Measurements from ENCODE around the gene WDR70. TPM values are rescaled to one million over a fixed set of nuclear protein-coding genes. Genes with fewer than 3 reads are reported as not detected.

WDR70 gene
- total RNA-seq, 1 experiment from 2014 or later: 25.0 TPM

DNA sequence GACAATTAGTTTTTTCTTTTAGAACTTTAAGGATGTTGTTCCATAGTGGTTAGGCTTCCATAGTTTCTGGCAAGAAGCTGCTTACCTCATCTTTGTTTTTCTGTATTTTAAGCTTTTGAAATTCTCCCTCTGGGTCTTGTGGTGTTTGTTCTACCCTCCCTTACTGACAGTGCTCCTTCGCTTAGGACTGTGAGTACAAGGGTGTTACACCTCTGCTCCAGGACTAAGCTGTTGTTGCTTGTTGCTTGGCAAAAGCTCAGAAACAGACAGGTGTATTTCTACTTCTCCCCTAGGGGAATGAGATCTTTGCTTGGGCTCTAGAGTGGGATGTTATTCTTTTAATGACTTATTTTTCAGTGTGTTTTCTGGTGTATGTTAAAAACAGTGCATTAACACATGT is 225.2 kb downstream of the WDR70 start:
- ChIA-PET CTCF (no interaction called here), POLR2A (ENCODE audit: unreplicated experiment) (interaction anchor here (0.7 kb wide), 1 partner anchor 41 kb away, joined by 3 read pairs; no protein-coding TSS in a partner anchor)
- DNase-seq (no peak), ATAC-seq (no peak)
- no TSS peak for BruUV-seq (replicated peaks)
- Histone ChIP-seq H3K4me2 (ENCODE audit: low read length) (no peak overlapping the region), H4K20me1 (ENCODE audit: low read length) (no peaks in the 10 kb centered on the region), H2AFZ (ENCODE audit: low read length) (no peak overlapping the region), H3K36me3 (ENCODE audit: low read depth, low read length) (0 out of 2 replicates have a peak, but pooled peaks cover 3% of the 10 kb centered on the region), H3K4me3 (ENCODE audit: low read length) (no peak overlapping the region), H3K79me2 (ENCODE audit: low read length) (no peaks in the 10 kb centered on the region), H3F3A (ENCODE audit: low read length, unreplicated experiment) (no peaks in the 10 kb centered on the region), H3K4me1 (ENCODE audit: insufficient read depth, low read length) (no peaks in the 10 kb centered on the region), H3K27ac (ENCODE audit: low read length) (no peak overlapping the region), H3K9ac (ENCODE audit: low read length) (no peak overlapping the region), H3K9me2 (replicated peaks; ENCODE audit: low read length) (no peaks in the 10 kb centered on the region), H3K27me3 (ENCODE audit: low read length) (no peaks in the 10 kb centered on the region), H3K9me3 (ENCODE audit: low read length) (no peaks in the 10 kb centered on the region)
- intact Hi-C loops (cut with micrococcal nuclease): no loop called here
- TF ChIP-seq, protein P1, sequence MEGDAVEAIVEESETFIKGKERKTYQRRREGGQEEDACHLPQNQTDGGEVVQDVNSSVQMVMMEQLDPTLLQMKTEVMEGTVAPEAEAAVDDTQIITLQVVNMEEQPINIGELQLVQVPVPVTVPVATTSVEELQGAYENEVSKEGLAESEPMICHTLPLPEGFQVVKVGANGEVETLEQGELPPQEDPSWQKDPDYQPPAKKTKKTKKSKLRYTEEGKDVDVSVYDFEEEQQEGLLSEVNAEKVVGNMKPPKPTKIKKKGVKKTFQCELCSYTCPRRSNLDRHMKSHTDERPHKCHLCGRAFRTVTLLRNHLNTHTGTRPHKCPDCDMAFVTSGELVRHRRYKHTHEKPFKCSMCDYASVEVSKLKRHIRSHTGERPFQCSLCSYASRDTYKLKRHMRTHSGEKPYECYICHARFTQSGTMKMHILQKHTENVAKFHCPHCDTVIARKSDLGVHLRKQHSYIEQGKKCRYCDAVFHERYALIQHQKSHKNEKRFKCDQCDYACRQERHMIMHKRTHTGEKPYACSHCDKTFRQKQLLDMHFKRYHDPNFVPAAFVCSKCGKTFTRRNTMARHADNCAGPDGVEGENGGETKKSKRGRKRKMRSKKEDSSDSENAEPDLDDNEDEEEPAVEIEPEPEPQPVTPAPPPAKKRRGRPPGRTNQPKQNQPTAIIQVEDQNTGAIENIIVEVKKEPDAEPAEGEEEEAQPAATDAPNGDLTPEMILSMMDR (conservative IDR thresholded peaks at IDR 0.05; ENCODE audit: low read depth, low read length): no peak
- no peak for TF ChIP-seq EZH2phosphoT487 (IDR thresholded peaks at IDR 0.05; ENCODE audit: borderline replicate concordance, low read length)
- TF ChIP-seq EZH2 (IDR thresholded peaks at IDR 0.05; ENCODE audit: low read length, unreplicated experiment): no peak

DNA sequence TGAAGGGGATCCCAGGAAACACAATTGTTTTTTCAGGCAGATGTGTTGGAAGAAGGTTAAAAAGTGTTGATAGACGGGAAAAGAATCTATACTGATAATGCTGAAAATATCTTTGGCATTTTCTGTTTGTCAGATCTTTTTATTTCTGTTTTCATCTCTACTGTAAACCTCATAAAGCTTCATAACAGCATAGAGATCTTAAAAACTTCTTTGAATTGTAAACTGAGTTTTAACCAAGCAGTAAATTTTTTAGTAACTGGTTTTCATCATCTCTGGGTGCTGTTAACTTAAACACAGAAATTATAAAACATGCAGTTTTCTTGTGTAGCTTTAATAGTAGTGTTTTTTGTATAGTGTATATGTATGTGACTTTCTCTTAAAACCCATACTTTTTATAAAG is 227.0 kb downstream of the WDR70 start:
- H2AFZ ChIP-seq (ENCODE audit: low read length): no peak overlapping the region
- H3K9me2 ChIP-seq (replicated peaks; ENCODE audit: low read length): no peaks in the 10 kb centered on the region
- H3K4me3 ChIP-seq (ENCODE audit: low read length): no peak overlapping the region
- H3F3A ChIP-seq (ENCODE audit: low read length, unreplicated experiment): no peaks in the 10 kb centered on the region
- CTCF ChIA-PET: no interaction called here
- no TSS peak for BruUV-seq (replicated peaks)
- no peak overlapping the region for H3K27ac ChIP-seq (ENCODE audit: low read length)
- H3K9me3 ChIP-seq (ENCODE audit: low read length): no peaks in the 10 kb centered on the region
- no peaks in the 10 kb centered on the region for H3K79me2 ChIP-seq (ENCODE audit: low read length)
- no peak overlapping the region for H3K9ac ChIP-seq (ENCODE audit: low read length)
- H3K4me2 ChIP-seq (ENCODE audit: low read length): no peak overlapping the region
- TF ChIP-seq EZH2 (IDR thresholded peaks at IDR 0.05; ENCODE audit: low read length, unreplicated experiment): no peak
- TF ChIP-seq EZH2phosphoT487 (IDR thresholded peaks at IDR 0.05; ENCODE audit: borderline replicate concordance, low read length): no peak
- TF ChIP-seq, protein P1 (conservative IDR thresholded peaks at IDR 0.05; ENCODE audit: low read depth, low read length): no peak
- H4K20me1 ChIP-seq (ENCODE audit: low read length): no peaks in the 10 kb centered on the region
- intact Hi-C loops (cut with micrococcal nuclease): no loop called here
- H3K36me3 ChIP-seq (ENCODE audit: low read depth, low read length): no peaks in the 10 kb centered on the region
- DNase-seq: no peak
- H3K4me1 ChIP-seq (ENCODE audit: insufficient read depth, low read length): no peaks in the 10 kb centered on the region
- POLR2A ChIA-PET (ENCODE audit: unreplicated experiment): no interaction called here
- ATAC-seq: no peak
- no peaks in the 10 kb centered on the region for H3K27me3 ChIP-seq (ENCODE audit: low read length)

DNA sequence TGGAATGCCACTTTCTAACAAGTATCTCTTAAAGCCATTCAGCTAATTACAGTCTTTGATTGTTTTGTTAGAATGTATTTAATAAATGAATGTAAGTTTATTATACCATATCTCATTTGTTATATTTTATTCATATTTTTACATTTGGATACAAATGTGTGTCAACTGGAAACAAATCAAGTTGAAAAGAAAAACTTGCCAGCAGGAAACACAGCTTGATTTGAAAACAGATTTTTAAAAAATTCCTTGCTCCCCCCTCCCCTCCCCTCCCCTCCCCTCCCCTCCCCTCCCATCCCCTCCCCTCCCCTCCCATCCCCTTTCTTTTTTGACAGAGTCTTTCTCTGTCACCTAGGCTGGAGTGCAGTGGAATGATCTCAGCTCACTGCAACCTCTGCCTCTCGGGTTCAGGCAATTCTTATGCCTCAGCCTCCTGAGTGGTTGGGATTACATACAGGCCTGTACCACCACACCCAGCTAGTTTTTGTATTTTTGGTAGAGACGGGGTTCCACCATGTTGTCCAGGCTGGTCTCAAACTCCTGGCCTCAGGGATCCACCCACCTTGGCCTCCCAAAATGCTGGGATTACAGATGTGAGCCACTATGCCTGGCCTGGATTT is 227.6 kb downstream of the WDR70 start:
- POLR2A ChIA-PET (ENCODE audit: unreplicated experiment): no interaction called here
- ATAC-seq (no peak), DNase-seq (no peak)
- Histone ChIP-seq H3K27ac (ENCODE audit: low read length) (no peak overlapping the region), H3K4me1 (ENCODE audit: insufficient read depth, low read length) (no peaks in the 10 kb centered on the region), H3K4me2 (ENCODE audit: low read length) (no peak overlapping the region), H3K36me3 (ENCODE audit: low read depth, low read length) (no peaks in the 10 kb centered on the region), H3K9ac (ENCODE audit: low read length) (no peak overlapping the region), H3K9me3 (ENCODE audit: low read length) (no peaks in the 10 kb centered on the region), H3F3A (ENCODE audit: low read length, unreplicated experiment) (no peaks in the 10 kb centered on the region), H3K4me3 (ENCODE audit: low read length) (no peak overlapping the region), H4K20me1 (ENCODE audit: low read length) (no peaks in the 10 kb centered on the region), H3K79me2 (ENCODE audit: low read length) (no peaks in the 10 kb centered on the region), H3K27me3 (ENCODE audit: low read length) (no peaks in the 10 kb centered on the region), H3K9me2 (replicated peaks; ENCODE audit: low read length) (no peaks in the 10 kb centered on the region), H2AFZ (ENCODE audit: low read length) (no peak overlapping the region)
- no peak for TF ChIP-seq EZH2phosphoT487 (IDR thresholded peaks at IDR 0.05; ENCODE audit: borderline replicate concordance, low read length)
- intact Hi-C loops (cut with micrococcal nuclease): no loop called here
- CTCF ChIA-PET: no interaction called here
- BruUV-seq (replicated peaks): no TSS peak
